HL-60/S4 (cell line): ENCODE results near the gene CCM2.

Experiments used
- in situ Hi-C: fragments of 300-500 bp; cut with MboI; formaldehyde crosslinking; loops from 2 replicates; pipeline ENCODE4 v1.14.3; 2022; ENCODE audit warnings: low sequenced_read_pairs

Gene CCM2

DNA sequence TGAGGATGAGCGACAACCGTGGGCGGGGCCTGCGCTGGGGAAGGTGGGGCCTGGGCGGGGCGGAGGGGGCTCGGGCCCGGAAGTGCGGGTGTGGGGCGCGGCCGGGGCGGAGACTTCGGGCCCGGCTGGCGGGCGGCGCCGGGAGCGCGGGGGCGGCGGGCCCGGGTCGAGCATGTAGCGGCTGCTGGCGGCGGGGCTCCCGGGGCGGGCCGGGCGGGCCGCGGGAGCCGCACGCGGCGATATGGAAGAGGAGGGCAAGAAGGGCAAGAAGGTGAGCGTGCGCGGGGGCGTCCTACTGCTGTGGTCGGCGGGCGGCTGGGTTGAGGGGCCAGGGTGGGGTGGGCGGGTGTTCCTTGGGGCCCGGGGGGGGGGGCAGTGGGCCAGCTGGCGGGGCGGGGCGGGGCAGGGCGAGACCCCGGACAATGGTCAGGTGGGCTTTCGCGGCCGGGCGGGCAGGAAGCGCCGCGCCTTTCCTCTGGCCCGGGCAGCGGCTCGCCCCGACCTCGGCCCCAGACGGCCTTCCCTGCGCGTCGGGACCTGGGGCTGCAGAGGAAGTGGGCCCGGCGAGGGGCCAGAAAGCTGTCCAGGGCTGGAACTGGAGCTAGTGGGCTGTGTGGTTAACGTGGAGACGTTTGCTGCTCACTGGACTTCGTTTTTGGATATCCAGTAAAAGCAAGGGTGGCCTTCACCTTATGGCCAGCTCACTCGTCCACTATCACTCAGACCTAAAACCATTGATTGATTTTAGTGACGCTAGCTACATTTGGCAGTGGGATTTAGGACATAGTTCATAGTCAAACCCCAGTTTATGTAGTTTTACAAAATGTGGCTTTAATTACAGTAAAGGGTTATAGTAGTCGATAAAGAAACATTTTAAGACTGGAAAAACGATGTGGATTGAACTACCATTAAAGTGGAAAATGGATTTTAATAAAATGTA, at the start of gene CCM2:
Gene CCM2 (plus strand): TSS at position 109 of the 940 bp plus-strand sequence. CDS start 133 bp downstream, at position 242.
- in situ Hi-C loops = no loop called here

DNA sequence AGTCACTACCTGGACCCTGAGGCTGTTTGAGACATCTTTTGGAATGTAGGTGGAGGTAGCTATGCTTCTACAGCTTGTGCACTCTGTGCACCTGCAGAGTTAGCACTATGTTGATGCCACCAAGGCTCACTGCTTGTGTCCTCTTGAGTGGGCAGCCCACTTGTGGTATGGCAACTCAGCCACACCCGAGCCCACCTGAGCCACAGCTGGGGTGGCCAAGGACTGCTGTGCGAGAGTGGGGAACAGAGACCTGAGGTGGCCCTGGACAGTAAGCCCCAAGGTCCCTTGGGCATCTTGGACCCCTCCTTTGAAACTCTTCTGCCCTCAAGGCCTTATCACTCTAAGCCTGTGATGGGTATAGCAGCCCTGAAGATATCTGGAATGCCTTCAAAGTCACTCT, 46.8 kb upstream of the CCM2 start:
- in situ Hi-C loops = no loop called here

DNA sequence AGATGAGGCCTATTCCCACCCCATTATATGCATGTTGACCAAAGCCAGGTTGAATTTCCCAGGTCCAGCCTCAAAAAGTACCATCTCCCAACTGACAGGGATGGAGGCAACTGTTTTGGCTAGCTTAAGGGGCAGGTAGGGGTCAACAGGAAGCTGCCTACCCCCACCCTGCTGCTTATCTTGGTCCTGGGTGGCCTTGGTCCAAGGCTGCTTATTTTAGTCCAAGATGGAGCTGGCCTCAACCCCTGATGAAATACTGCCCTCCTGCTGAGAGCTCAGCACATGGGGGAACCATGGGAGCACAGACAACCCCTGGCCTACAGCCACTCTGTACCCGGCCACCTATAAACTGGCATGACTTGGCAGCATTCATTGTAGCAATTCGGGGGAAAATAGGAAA, 44.3 kb upstream of the CCM2 start:
- in situ Hi-C loops = no loop called here

DNA sequence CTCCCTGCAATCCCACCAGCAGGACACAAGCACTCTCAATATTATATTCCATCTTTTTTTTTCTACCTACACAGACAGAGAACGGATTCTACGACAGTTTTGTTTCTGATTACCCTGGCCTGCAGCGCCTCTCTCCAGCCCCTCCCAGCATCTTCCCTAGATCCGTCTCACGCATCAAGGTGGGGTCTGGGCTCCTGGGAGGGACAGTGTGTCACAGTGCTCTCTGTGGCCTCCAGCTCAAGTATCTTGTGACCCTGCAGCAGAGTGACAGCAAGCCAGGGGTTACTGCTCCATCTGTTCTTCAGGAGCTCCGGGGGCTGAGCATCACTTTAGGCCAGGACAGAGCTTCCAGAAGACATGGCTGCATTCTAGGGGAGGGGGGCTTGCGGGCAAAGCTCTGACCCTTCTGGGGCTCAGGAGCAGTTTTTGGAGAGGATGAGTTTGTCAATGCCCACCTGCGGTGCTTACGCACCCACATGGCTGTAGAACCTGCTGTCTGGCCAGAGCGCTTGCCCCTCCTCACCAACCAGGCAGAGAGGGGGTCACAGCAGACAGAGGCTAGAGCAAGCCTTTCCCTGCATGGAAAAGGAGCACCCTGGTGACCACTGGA, 43.7 kb upstream of the CCM2 start:
- in situ Hi-C loops = no loop called here

DNA sequence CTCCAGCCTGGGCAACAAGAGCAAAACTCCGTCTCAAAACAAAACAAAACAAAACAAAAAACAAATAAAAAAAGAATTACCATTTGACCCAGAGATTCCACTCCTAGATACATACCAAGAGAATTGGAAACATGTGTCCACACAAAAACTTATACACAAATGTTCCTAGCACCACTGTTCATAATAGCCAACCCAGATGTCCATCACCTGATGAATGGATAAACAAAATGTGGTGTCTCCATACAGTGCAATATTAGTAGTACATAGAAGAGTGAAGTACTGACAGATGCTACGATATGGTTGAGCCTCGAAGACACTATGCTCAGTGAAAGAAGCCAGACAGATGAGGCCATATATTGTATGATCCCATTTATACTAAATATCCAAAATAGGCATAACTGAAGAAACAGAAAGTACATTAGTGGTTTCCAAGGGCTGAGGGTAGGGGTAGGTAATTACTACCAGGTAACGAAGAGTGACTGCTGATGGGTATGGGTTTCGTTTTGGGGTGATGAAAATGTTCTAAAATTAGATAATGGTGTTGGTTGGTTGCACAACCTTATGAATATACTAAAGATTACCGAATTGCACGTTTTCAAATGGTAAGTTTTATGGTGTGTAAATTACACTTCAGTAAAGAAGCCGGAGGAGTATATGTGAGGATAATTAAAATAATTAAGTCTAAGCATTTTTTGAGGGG, 41.2 kb upstream of the CCM2 start:
- in situ Hi-C loops = no loop called here

DNA sequence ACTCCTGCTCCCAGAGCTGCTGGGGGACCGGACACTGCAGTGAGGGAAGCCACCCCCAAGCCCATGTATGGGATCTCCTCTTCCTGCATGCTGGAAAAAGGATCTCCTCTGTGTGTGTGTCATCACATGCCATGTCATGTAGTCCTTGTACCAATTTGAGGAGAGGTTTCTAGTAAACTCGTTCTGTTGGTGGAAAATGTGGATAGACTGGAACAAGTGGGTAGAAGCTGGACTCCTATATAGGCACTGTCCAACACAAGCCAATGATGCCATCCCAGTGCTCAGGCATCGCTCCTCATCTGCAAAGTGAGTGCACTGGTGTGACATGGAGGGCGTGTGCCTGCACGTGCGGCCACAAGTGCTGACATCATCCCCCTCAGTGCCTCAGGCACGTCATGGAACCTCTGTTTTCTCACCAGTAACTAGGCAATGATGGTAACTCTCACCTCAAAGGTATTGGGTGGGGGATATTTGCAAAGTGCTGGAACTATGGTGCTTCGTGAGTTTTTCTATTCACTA, 40.5 kb upstream of the CCM2 start:
- in situ Hi-C loops = no loop called here

DNA sequence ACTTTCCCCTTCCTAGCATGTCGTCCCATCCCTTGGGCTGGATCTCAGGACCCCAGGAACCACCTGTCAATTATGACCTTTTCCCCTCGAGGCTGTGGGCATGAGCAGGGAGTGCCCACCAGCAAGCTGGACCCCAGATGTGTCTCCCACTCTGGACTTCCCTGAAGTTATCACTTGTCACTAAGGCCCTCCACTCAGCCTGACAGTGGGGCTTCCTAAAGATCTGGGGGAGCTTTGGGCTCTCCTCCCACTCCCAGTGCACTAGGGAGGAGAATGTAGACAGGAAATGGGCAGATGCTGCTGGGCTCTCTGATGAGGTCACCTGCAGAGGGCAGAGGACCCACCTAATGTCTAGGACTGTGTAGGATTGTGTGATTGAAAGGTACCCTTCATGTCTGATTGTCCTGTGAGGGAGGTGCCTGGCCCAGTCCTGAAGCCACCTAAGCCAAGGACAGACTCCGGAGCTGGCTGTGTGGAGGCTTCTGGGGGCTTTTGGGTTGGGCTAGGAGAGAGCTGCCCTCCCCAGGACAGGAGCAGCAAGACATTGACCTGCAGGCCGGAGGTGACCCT, 39.9 kb upstream of the CCM2 start:
- in situ Hi-C loops = no loop called here

DNA sequence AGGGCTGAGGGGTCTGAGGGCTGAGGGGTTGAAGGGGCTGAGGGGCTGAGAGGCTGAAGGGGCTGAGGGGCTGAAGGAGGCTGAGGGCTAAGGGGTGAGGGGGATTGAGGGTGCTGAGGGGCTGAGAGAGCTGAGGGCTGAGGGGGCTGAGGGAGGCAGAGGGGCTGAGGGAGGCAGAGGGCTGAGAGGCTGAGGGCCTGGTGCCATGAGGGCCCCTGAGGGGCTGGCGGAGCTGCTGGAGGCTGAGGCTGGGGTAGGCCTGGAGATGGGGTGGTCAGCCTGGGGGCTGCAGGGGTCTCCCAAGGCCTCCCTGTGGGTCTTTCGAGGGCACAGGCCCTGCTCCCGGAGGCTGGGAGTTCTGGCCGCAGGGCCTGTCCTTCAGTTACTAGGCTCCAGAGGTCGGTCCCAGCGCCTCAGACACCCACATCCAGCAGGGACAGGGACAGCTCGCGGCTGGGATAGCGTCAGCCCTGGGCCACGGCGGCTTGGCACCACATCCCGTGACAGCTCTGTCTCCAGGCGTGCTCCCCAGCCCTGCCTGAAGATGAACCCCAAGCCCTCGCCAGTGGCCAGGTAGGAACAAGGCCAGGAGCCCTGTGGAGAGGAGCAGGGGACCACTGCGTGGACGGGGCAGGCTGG, 38.0 kb upstream of the CCM2 start:
- in situ Hi-C loops = no loop called here

DNA sequence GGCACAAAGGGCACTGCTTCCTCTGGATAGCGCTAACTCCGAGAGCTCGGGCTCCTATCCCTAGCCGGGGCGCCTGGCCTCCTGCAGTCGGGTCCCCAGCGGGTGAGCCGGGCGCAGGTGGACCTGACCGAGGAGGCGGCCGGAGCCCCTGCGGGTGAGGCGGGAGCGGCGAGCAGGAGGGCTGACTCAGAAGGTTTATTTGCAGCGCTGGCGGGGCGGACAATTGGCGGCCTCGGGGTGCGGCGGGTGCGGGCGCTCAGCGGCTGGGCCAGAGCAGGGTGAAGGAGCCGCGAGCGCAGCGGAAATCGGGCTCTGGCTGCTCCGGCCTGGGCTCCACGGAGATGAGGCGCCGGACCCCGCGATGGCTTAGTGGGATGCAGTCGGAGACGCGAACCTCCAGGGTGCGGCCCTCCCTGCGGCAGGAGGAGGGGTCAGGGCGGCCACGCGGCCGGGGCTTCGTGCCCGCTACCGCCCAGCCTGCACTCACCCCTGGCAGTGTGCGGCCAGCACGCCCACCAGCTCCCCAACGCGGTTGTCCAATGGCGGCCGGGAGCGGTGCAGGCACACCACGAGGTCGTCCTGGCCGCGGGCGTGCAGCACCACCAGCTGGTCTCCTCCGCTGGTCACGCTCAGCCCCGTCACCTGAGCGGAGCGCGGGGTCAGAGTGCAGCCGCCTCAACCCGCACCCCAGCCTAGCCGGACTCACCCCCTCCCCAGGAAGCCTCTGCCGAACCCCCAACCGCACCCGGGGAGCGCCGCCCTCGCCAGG, 37.3 kb upstream of the CCM2 start:
- in situ Hi-C loops = no loop called here

DNA sequence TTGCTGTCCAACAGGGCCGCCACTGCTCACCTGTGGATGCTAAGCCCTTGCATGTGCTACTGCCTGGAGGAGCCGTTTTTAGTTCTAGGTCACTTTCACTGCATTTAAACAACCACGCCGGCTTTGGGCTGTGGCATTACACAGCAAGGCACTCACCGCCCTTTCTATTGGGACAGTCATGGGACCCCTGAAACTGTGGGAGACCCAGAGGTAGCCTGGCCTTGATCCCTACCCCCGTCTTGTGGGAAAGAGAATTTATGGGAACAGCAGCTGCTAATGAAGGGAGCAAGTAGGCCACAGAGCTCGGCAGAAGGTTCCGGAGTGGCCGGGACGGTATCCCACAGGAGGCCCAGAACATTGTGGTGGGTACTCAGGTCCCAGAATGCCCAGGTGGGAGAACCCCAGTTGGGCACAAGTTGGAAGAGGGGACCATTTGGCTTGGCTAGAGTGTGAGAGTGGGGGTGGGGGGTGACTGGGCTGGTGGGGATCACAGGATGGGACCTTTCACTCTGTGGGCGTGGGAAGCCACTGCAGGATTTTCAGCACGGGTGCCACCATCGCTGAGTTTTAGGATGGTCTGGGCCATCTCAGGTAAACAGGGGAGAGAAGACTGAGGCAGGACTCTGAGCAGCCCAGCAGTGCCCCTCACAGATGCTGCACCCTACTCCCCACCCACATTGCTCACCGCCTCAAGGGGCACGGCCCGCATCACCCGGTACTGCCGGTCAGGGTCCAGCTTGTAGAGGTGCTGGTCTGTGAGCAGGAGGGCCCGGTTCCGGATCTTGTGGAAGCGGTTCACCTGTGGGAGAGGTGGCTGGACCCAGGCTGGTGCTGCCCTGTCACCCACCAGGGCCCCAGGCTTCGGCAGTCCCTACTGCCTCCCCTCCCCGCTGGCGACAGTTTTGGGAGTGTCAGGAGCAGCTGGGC, 36.4 kb upstream of the CCM2 start:
- in situ Hi-C loops = no loop called here

DNA sequence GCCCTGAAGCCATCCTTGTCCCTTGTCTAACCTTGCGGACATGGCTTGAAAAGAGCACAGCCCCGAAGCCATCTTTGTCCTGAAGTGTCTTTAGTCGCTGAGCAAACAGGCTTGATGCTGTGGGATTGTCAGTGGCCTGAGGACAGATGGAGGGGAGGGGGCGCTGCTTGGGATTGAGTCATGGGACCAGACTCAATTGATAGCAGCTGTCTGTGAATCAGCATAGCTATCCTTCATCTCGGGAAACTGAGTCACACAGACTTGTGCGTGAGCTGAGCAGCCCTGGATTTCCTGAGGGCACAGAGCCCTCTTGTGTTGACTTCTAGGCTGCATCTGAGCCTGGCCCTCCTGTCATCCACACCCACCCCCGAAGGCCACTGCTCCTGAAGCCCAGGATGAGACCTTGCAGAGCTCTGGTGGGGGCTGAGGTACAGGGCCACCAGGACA, 35.6 kb upstream of the CCM2 start:
- in situ Hi-C loops = no loop called here

DNA sequence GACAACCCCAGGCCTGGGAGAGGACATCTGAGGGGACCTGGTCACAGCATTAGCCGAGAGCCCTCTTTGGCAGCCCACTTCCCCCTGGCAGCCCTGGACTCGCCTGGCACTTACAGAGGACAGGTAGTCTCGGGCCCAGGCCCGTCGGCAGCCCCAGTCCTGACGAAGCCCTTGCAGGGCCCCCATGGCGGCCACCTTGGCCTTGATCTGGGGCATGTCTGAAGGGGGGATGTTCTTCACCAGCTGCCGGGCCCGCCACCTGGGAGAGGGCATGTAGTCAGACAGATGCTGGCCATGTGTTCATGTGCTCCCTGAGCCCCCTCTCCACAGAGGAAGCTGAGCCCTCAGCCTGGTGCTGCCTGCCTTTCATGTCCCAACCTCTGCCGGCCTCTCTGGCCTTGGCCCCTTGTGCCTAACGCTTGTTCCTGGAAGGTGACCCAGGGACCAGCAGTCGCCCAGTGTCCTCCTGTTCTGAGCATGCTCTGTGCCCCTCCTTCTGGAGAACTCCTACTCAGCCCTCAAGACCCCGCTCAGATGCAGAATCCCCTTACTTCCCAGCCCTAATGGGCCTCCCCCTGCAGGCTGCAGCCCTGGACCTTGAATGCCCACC, 35.1 kb upstream of the CCM2 start:
- in situ Hi-C loops = no loop called here

DNA sequence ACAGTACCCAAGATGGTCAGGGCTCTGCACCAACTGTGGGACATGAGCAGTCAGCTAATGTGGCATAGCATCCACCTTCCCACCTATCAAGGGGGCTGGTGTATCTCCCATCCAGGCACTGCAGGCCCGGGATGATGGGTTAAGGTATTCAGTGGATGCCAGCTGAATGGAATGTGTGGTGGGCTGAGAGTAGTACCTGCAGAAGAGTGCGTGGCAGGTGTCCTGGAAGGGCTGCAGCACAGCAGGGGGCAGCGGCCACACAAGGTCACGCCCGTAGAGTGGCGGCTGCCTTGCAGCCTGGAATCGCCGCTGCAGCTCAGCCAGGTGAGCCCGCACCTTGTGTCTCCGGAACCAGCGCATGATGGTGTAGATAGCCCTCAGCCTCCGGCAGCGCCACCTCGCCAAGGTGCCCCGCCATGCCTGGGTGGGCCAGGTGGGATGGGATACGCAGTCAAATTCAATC, 34.5 kb upstream of the CCM2 start:
- in situ Hi-C loops = no loop called here

DNA sequence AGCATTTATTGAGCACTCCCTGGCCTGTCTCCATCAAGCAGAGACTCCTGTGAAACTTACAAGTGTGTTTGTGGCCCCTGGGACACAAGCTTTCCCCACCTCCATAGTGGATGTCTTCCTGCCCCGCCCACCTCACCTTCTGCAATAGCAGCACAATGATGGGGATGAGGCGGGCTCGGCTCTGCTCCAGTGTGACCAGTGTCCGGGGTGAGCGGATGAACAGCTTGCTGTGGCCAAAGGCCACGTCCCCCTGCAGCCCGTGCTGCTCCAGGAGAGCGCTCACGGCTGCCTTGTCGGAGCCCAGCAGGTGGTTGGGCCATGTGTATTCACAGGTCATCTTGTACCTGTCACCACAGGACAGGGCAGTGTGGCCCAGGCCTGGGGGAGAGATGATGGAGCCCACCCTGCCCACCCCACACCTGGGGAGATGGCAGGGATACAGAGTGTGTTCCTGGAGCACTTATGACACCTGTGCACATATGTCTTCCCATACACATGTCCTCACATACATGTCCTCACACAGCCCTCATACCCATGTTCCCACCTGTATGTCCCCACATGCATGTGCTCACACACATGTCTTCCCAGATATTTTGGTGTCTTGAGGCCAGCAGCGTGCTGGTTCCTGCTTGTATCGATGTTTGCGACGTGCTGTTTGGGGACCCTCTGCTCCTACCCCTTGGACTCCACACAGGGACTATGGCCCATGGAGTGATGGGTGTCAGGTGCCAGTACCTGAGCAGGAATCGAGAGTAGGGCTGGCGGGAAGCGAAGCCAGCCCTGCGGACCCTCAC, 33.9 kb upstream of the CCM2 start:
- in situ Hi-C loops = no loop called here

DNA sequence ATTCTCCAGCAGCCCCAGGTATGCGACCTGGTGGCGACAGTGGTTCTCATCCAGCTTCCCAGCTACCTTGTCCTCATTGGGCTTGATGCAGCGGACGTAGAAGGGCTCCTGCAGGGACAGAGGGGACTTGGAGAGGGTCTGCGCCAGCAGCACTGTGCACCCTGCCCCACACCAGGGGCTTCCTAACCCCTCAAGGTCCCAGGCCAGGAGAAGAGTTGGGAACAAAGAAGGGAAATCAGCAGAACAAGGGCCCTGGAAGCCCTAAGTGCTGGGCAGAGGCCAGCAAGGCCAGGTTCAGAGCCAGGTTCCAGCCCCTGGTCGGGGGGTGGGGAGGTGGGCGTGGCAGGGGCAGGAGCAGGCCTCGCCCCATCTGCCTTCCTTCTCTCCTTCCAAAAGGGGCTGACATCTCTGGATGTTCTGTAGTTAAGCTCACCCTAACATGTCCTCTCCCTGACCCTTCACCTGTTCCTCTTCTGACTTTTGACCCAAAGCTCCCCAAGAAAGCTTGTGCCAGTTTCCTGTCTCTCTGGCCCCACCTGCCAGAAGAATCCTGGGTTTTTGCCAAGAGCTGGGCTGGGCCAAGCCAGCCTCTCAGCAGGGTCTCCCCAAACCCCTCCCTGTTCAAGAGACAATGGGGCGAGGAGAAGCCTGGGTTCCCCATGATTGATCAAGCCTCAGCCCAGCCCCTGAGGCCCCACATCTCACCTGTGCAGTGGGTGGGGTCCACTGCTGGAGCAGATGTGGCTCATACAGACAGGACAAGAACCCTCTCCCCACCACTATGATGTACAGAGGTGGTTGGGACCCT, 33.1 kb upstream of the CCM2 start:
- in situ Hi-C loops = no loop called here

DNA sequence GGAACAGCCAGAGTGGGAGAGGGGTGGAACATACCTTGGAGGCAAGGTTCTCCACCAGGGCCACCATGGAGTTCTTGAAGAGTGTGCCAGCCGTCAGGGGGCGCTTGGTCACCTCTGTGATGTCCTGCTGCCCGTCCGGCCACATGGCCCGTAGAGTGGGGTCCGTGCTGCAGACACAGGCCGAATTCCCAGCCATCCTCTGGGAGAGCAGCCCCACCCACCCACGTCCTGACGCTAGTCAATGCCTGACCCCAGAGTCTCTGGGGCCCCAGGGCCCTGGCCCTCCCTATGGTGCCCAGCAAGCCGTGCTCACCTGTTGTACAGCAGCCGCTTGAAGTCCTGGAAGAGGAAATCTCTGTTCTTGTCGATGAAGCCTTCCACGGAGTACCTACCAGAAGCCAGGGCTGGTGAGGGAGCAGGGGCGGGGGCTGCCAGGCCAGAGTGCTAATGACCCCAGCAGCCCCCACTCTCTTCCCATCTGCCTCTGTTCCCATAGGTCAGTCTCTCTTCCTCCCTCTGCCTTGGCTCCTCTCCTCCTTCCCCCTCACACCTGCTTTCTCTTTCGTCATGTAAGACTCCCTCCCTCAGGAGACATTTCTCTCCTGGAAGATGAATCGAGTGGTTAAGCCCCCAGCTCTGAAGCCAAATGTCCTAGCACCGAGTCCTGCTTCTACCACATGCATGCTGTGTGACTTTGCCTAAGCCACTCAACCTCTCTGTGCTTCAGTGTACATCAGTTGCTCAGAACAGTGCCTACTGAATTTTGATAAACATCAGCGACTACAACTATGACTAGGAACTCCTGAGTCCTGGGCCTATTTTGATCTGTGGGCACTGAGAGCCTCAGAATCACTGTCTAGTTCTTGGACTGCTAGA, 32.2 kb upstream of the CCM2 start:
- in situ Hi-C loops = no loop called here
